Activated B cell treated with CpG ODN at 0.5 μM for 24 hours (primary cell): Measurements from ENCODE around the gene TGFBR1. TPM values are rescaled to one million over a fixed set of nuclear protein-coding genes. Genes with fewer than 3 reads are reported as not detected.

Source experiments
- ATAC-seq: fragments of 200-7000 bp; cut with Tn5 transposase; one replicate; pipeline ENCODE4 v1.10.0; 2021; ENCODE audit warnings: low read depth, mild to moderate bottlenecking, moderate library complexity
- CTCF ChIA-PET: fragments of 350-600 bp; sonication (Branson Sonifier 250); formaldehyde crosslinking; loops from one replicate; lab custom pipeline; 2021; ENCODE audit warnings: antibody characterized with exemption; lab: Charles Lee
- POLR2A ChIA-PET: fragments of 350-600 bp; sonication (Branson Sonifier 250); formaldehyde crosslinking; loops from one replicate; lab custom pipeline; 2021; ENCODE audit warnings: antibody characterized with exemption; lab: Charles Lee
- DNase-seq: peaks from one replicate; pipeline ENCODE4 v3.0.0; 2022
- H3K27ac Mint-ChIP-seq: one replicate; pipeline ENCODE4 v1.8.0; 2020; ENCODE audit warnings: mixed read lengths
- H3K27me3 Mint-ChIP-seq: one replicate; pipeline ENCODE4 v1.8.0; 2021; ENCODE audit warnings: mixed read lengths
- H3K36me3 Mint-ChIP-seq: one replicate; pipeline ENCODE4 v1.8.0; 2021; ENCODE audit warnings: low read depth, mixed read lengths
- H3K4me1 Mint-ChIP-seq: one replicate; pipeline ENCODE4 v1.8.0; 2021; ENCODE audit warnings: mixed read lengths
- H3K4me3 Mint-ChIP-seq: one replicate; pipeline ENCODE4 v1.8.0; 2020; ENCODE audit warnings: mild to moderate bottlenecking, mixed read lengths
- H3K9me3 Mint-ChIP-seq: one replicate; pipeline ENCODE4 v1.8.0; 2020; ENCODE audit warnings: mixed read lengths
- intact Hi-C: fragments of 100-400 bp; cut with micrococcal nuclease; formaldehyde crosslinking; loops from one replicate; pipeline ENCODE4 v1.15.1; 2024
- total RNA-seq: library from RNA; stranded (reverse); gene quantifications from 2 replicates; pipeline ENCODE4 v1.2.3, GENCODE V29; 2022
- TF ChIP-seq, protein P1 (sequence below): fragments of 200-600 bp; IDR thresholded peaks from one replicate; pipeline ENCODE4 v1.8.0; 2022; ENCODE audit warnings: antibody characterized with exemption, mild to moderate bottlenecking

The TGFBR1 gene
- total RNA-seq, 1 donor from 2014 or later, result 65.3 TPM

DNA sequence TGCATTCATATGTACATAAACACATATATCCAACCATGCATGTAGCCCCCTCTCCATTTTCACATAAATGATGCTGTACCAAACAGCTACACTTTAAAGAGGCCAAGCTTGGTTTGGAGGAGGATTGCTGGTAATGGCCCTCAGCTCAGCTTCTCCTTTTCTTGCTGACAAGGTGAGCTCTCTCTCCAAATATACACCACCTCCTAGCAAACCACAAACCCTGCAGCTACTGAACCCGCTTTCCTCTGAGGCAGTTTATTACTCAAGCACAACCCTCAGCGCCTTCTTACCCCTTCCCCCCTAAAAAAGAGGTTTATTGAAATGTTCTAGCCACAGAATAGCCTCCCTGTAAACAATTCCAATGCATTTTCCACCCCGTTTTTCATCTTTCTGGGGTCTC lies 62.8 kb downstream of the TGFBR1 start:
- DNase-seq, result no peak
- Mint-ChIP-seq H3K27ac (peak overlapping the region; percentile 78), H3K4me3 (peak overlapping the region; percentile 42), H3K27me3 (no peaks in the 10 kb centered on the region), H3K4me1 (peaks cover 56% of the 10 kb centered on the region), H3K36me3 (no peaks in the 10 kb centered on the region), H3K9me3 (no peaks in the 10 kb centered on the region)
- CTCF ChIA-PET, result interaction anchor here (1.0 to 6.4 kb wide), 6 partner anchors 10 to 1157 kb away, joined by 3 to 120 read pairs (median 5); no protein-coding TSS in a partner anchor
- TF ChIP-seq, protein P1, sequence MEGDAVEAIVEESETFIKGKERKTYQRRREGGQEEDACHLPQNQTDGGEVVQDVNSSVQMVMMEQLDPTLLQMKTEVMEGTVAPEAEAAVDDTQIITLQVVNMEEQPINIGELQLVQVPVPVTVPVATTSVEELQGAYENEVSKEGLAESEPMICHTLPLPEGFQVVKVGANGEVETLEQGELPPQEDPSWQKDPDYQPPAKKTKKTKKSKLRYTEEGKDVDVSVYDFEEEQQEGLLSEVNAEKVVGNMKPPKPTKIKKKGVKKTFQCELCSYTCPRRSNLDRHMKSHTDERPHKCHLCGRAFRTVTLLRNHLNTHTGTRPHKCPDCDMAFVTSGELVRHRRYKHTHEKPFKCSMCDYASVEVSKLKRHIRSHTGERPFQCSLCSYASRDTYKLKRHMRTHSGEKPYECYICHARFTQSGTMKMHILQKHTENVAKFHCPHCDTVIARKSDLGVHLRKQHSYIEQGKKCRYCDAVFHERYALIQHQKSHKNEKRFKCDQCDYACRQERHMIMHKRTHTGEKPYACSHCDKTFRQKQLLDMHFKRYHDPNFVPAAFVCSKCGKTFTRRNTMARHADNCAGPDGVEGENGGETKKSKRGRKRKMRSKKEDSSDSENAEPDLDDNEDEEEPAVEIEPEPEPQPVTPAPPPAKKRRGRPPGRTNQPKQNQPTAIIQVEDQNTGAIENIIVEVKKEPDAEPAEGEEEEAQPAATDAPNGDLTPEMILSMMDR, result no peak
- peak; percentile 74 for ATAC-seq
- intact Hi-C loops, result loop anchor here (1.0 kb wide), 1 partner anchor 17 kb away; no protein-coding TSS in a partner anchor
- POLR2A ChIA-PET, result interaction anchor here (0.6 to 6.9 kb wide), 10 partner anchors 10 to 652 kb away, joined by 3 to 157 read pairs (median 4); partner anchors contain the start of genes ALG2 and SEC61B

DNA sequence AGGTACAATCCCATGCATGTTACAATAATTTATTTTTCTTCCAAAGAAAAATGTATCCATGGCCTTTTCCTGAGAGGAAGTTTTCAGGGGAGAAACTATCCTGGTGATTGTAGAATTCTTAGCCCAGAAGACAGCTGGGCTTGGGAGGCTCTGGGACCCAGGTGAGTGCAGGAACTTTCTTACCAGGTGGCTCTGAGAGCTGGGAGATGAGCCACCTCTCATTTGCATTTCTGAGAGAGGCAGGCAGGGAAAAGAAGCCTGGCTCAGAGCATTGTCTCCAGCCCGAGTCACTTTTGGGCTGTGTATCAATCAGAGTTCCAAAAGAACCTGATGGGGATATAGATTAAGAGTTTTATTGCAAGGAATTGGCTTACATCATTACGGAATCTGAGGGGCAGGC lies 64.2 kb downstream of the TGFBR1 start:
- ChIA-PET CTCF (no interaction called here), POLR2A (interaction anchor here (5.9 to 6.9 kb wide), 2 partner anchors 8 to 14 kb away, joined by 63 to 157 read pairs; no protein-coding TSS in a partner anchor)
- intact Hi-C loops, result no loop called here
- TF ChIP-seq, protein P1, result no peak
- no peak for DNase-seq
- no peaks in the 10 kb centered on the region for H3K9me3 Mint-ChIP-seq
- ATAC-seq, result no peak
- peaks cover 54% of the 10 kb centered on the region for H3K4me1 Mint-ChIP-seq
- no peak overlapping the region for H3K4me3 Mint-ChIP-seq
- H3K27ac Mint-ChIP-seq, result no peak overlapping the region
- no peaks in the 10 kb centered on the region for H3K27me3 Mint-ChIP-seq
- H3K36me3 Mint-ChIP-seq, result no peaks in the 10 kb centered on the region

DNA sequence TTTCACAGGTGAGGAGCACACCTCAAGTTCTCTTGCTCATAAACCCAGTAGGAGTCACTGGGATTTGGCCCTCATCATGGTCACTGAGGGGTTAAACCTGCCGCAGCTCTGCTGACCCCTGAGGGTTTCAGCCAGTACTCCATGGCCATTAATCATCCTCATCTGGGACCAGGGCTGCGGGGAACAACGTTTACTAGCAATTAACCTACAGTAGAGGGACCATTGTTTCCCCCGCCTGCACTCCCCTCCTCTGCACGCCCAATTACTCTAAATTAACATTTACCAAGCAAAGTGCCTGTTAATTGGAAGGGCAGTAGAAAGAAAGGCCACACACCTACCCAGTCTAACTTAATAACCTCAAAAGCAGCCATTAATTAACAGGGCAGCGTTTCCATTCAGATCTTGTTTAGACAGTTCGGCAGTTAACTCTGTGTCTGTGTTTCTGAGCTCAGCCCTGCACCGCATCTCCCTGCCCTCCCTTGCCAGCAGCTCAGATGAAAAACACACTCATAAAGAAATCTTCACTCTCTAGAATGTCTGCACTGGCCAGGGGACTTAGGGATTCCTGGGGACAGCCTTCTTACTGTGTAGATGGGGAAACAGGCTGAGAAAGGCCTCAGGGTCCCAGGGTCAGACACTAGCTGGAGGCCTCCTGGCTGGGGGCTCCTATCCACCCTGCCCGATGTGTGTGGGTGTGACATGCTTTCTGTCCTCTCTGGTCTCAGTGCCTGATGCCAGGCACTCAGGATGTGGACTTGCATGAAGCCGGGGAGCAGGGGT lies 65.3 kb downstream of the TGFBR1 start:
- Mint-ChIP-seq H3K27me3 (no peaks in the 10 kb centered on the region), H3K27ac (no peak overlapping the region), H3K36me3 (no peaks in the 10 kb centered on the region), H3K4me3 (no peak overlapping the region), H3K4me1 (peaks cover 48% of the 10 kb centered on the region), H3K9me3 (no peaks in the 10 kb centered on the region)
- CTCF ChIA-PET, result interaction anchor here (4.8 kb wide), 1 partner anchor 13 kb away, joined by 32 read pairs; no protein-coding TSS in a partner anchor
- no peak for DNase-seq
- no peak for ATAC-seq
- POLR2A ChIA-PET, result interaction anchor here (1.0 to 1.2 kb wide), 2 partner anchors 11 to 14 kb away, joined by 3 to 5 read pairs; no protein-coding TSS in a partner anchor
- intact Hi-C loops, result no loop called here
- TF ChIP-seq, protein P1, result no peak

DNA sequence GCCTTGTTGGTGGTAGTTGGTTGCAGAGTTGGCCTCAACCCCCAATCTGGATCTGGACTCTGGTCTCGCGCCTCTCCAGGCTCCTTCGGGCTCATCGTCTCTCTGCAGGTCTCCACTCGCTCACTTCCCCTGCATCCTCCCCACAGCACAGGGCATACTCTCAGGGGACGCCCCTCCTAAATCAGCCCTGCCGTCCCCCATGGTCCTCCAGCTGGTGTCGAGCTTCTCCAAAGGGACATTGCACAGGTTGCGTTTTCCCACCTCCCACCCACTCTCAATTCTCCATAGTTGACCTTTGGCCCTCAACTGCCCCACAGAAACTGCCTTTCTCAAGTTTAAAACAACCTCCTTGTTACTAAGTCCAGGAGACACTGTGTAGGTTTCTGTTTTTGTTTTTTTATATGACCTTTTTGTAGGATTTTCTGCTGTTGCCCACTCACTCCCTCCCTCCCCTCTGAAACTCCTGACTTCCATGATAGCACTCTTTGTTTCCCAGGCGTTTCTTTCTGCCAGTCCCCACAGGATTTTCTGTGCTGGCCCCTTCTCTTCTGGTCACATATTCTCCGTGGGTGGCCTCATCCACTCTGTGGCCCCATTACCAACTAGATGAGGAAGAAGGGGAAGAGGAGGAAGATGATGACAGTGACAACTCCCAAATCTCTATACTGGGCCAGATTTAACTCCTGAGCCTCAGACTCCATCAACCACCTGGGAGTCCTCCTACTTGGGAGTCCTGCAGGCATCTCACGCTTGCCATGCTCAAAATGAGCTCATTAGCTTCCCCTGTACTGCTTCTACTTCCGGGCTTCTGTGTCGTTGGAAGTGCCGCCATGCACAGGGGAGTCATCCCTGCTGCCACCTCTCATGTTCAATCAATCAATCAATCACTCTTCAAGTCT lies 66.6 kb downstream of the TGFBR1 start:
- Mint-ChIP-seq H3K27ac (peak overlapping the region; percentile 35), H3K4me1 (peaks cover 46% of the 10 kb centered on the region), H3K36me3 (no peaks in the 10 kb centered on the region), H3K27me3 (no peaks in the 10 kb centered on the region), H3K4me3 (no peak overlapping the region), H3K9me3 (no peaks in the 10 kb centered on the region)
- TF ChIP-seq, protein P1, result no peak
- ATAC-seq (no peak), DNase-seq (no peak)
- ChIA-PET CTCF (interaction anchor here (1.2 to 4.8 kb wide), 2 partner anchors 8 to 12 kb away, joined by 4 to 32 read pairs; no protein-coding TSS in a partner anchor), POLR2A (interaction anchor here (1.2 to 3.2 kb wide), 2 partner anchors 11 to 13 kb away, joined by 3 to 32 read pairs; no protein-coding TSS in a partner anchor)
- intact Hi-C loops, result no loop called here
